HL-60 (cell line): ENCODE results near the gene FAM117A.

Experiments used
- POLR2AphosphoS5 ChIP-seq: IDR thresholded peaks from 2 replicates; pipeline ENCODE4 v1.6.1; 2012; ENCODE audit warnings: low read depth
- TF ChIP-seq, protein P1 (sequence below): IDR thresholded peaks from one replicate; pipeline ENCODE4 v1.5.1; 2011; ENCODE audit warnings: low read length, control low read depth, inconsistent platforms; ENCODE audit not compliant: insufficient read depth
- TF ChIP-seq, protein P2 (sequence below): IDR thresholded peaks from 2 replicates; pipeline ENCODE4 v1.6.1; 2012; ENCODE audit warnings: low read depth; ENCODE audit not compliant: insufficient replicate concordance

- TF ChIP-seq, protein P1, sequence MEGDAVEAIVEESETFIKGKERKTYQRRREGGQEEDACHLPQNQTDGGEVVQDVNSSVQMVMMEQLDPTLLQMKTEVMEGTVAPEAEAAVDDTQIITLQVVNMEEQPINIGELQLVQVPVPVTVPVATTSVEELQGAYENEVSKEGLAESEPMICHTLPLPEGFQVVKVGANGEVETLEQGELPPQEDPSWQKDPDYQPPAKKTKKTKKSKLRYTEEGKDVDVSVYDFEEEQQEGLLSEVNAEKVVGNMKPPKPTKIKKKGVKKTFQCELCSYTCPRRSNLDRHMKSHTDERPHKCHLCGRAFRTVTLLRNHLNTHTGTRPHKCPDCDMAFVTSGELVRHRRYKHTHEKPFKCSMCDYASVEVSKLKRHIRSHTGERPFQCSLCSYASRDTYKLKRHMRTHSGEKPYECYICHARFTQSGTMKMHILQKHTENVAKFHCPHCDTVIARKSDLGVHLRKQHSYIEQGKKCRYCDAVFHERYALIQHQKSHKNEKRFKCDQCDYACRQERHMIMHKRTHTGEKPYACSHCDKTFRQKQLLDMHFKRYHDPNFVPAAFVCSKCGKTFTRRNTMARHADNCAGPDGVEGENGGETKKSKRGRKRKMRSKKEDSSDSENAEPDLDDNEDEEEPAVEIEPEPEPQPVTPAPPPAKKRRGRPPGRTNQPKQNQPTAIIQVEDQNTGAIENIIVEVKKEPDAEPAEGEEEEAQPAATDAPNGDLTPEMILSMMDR: no peak
- TF ChIP-seq, protein P2, sequence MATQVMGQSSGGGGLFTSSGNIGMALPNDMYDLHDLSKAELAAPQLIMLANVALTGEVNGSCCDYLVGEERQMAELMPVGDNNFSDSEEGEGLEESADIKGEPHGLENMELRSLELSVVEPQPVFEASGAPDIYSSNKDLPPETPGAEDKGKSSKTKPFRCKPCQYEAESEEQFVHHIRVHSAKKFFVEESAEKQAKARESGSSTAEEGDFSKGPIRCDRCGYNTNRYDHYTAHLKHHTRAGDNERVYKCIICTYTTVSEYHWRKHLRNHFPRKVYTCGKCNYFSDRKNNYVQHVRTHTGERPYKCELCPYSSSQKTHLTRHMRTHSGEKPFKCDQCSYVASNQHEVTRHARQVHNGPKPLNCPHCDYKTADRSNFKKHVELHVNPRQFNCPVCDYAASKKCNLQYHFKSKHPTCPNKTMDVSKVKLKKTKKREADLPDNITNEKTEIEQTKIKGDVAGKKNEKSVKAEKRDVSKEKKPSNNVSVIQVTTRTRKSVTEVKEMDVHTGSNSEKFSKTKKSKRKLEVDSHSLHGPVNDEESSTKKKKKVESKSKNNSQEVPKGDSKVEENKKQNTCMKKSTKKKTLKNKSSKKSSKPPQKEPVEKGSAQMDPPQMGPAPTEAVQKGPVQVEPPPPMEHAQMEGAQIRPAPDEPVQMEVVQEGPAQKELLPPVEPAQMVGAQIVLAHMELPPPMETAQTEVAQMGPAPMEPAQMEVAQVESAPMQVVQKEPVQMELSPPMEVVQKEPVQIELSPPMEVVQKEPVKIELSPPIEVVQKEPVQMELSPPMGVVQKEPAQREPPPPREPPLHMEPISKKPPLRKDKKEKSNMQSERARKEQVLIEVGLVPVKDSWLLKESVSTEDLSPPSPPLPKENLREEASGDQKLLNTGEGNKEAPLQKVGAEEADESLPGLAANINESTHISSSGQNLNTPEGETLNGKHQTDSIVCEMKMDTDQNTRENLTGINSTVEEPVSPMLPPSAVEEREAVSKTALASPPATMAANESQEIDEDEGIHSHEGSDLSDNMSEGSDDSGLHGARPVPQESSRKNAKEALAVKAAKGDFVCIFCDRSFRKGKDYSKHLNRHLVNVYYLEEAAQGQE: no peak
- no peak; the same call in 1 of the 2 replicates for TF ChIP-seq POLR2AphosphoS5
Observed at GRCh38 chr17:49677933-49678847, 85.7 kb downstream of the FAM117A start, which contains the start of gene SPOP.
